Gastroesophageal sphincter (tissue), 4 donors: ENCODE results near the gene CMSS1. TPM values are rescaled to one million over a fixed set of nuclear protein-coding genes. Genes with fewer than 3 reads are reported as not detected.
A peak's percentile ranks its signal among the peaks of the same experiment; 100 is the strongest.

Experiments used
- ATAC-seq: fragments of 150-250 bp; one replicate; pipeline ENCODE4 v1.9.1; 2016; ENCODE audit warnings: mild to moderate bottlenecking, moderate library complexity
- H3K27ac ChIP-seq, 4 donors: fragments of 200-600 bp; sonication (generic) in 3 of 4; 1 replicate in 3 of 4; 2 replicates in 1 of 4; pipeline ENCODE4 v1.5.1; 2016 to 2019
- H3K27me3 ChIP-seq: fragments of 200-600 bp; sonication (generic); one replicate; pipeline ENCODE4 v1.5.1; 2019
- H3K36me3 ChIP-seq, 2 donors: fragments of 200-600 bp; sonication (generic); one replicate each; pipeline ENCODE4 v1.5.1; 2019; ENCODE audit warnings: control low read depth in 1 of 2
- H3K4me1 ChIP-seq, 3 donors: fragments of 200-600 bp; sonication (generic); 1 replicate in 2 of 3; 2 replicates in 1 of 3; pipeline ENCODE4 v1.5.1; 2016 to 2019; ENCODE audit warnings: control low read depth in 2 of 3
- H3K4me3 ChIP-seq, 2 donors: fragments of 200-600 bp; sonication (generic); one replicate each; pipeline ENCODE4 v1.5.1; 2019; ENCODE audit warnings: mild to moderate bottlenecking in 1 of 2, moderate library complexity in 1 of 2
- H3K9me3 ChIP-seq, 3 donors: fragments of 200-600 bp; sonication (generic); one replicate each; pipeline ENCODE4 v1.5.1; 2017 to 2019; ENCODE audit warnings: control low read depth in 2 of 3
- EP300 ChIP-seq: sonication (generic); formaldehyde crosslinking; IDR thresholded peaks from one replicate; pipeline ENCODE4 v1.6.1; 2017; ENCODE audit warnings: antibody characterized with exemption, mild to moderate bottlenecking
- POLR2A ChIP-seq, 2 donors: fragments of 450-650 bp; IDR thresholded peaks; one replicate each; pipeline ENCODE4 v1.6.1; 2017; ENCODE audit warnings: antibody characterized with exemption in 2 of 2, mild to moderate bottlenecking in 2 of 2, moderate library complexity in 1 of 2
- POLR2AphosphoS5 ChIP-seq: sonication (generic); formaldehyde crosslinking; IDR thresholded peaks from one replicate; pipeline ENCODE4 v1.6.1; 2017; ENCODE audit warnings: antibody characterized with exemption
- WGBS, 2 donors: methylation state at CpG; one replicate each; pipeline ENCODE4 v1.1.5; 2018; ENCODE audit warnings: low coverage in 1 of 2; 5-methylcytosine and 5-hydroxymethylcytosine counted together
- total RNA-seq, 4 donors: library from RNA; depleted of rRNA; stranded (reverse); fragments of >200 nt; gene quantifications; one replicate each; pipeline ENCODE4 v1.1.0, GENCODE V29; 2016
- TF ChIP-seq, protein P1 (sequence below), 4 experiments: fragments of 200-600 bp in 2 of 4; fragments of 450-650 bp in 2 of 4; sonication (generic) in 1 of 4; IDR thresholded peaks; one replicate each; pipeline ENCODE4 v1.5.1; 2017 to 2019; ENCODE audit warnings: antibody characterized with exemption in 4 of 4, mild to moderate bottlenecking in 2 of 4, moderate library complexity in 2 of 4

The CMSS1 gene
- total RNA-seq, 4 donors from 2014 or later = 15.2 to 20.8 (median 16.6) TPM

DNA sequence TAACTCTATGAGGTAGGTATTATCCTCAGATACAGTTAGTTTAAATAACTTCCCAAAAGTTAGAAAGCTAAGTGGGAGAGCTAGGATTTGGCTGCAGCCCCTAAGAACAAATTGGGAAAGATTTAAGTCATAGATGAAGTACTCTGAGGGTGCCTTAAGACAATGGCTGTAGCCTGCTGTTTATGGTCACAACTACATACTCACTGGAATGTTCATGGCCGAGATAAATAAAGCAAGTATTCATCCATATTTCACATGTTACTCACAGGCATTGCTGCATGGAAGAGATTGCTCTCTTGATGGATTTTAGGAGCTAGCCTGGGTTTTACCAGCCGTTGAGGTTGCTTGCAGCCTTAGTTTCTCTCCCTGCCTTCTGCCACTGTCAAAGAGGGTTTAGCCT lies 145.0 kb downstream of the CMSS1 start:
- no peak overlapping the region for H3K4me3 ChIP-seq
- TF ChIP-seq POLR2AphosphoS5 = no peak
- TF ChIP-seq, protein P1, sequence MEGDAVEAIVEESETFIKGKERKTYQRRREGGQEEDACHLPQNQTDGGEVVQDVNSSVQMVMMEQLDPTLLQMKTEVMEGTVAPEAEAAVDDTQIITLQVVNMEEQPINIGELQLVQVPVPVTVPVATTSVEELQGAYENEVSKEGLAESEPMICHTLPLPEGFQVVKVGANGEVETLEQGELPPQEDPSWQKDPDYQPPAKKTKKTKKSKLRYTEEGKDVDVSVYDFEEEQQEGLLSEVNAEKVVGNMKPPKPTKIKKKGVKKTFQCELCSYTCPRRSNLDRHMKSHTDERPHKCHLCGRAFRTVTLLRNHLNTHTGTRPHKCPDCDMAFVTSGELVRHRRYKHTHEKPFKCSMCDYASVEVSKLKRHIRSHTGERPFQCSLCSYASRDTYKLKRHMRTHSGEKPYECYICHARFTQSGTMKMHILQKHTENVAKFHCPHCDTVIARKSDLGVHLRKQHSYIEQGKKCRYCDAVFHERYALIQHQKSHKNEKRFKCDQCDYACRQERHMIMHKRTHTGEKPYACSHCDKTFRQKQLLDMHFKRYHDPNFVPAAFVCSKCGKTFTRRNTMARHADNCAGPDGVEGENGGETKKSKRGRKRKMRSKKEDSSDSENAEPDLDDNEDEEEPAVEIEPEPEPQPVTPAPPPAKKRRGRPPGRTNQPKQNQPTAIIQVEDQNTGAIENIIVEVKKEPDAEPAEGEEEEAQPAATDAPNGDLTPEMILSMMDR (IDR thresholded peaks at IDR 0.05) = no peak
- no peak for TF ChIP-seq POLR2A (IDR thresholded peaks at IDR 0.05)
- no peak for TF ChIP-seq EP300
- ATAC-seq = no peak
- peak overlapping the region in 2 of 4 donors; percentile 13 to 67 for H3K27ac ChIP-seq
- no peaks in the 10 kb centered on the region for H3K36me3 ChIP-seq
- no peaks in the 10 kb centered on the region for H3K27me3 ChIP-seq
- H3K4me1 ChIP-seq = peaks cover 3 to 88% (median 18%) of the 10 kb centered on the region in 3 donors
- 57 to 67% methylated on average over 1 to 2 of the region's 2 CpGs for WGBS, 2 donors
- no peaks in the 10 kb centered on the region for H3K9me3 ChIP-seq

DNA sequence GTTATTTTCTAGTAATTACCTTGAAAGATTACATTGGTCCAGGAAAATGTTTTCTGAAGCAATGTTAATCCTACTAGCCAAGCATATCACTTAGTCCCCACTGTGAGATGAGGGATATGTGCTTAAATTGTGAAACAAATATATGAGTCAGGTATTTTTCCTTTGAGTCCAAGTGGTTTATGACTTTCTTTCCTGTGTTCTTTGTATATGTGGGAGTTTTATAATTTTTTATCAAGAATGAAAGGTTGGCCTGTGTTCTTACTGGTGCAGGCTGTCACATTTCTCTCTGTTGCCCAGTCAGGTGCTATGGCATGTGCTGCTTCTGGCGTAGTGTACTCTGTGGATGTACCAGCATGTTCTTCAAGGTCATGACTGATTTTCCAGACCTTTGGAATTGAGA lies 147.4 kb downstream of the CMSS1 start:
- TF ChIP-seq POLR2AphosphoS5 (no peak), POLR2A (IDR thresholded peaks at IDR 0.05) (no peak), EP300 (no peak)
- TF ChIP-seq, protein P1 (IDR thresholded peaks at IDR 0.05) = no peak
- peak; percentile 38 for ATAC-seq
- 75 to 80% methylated on average over 1 of the region's 1 CpG for WGBS, 2 donors
- Histone ChIP-seq H3K4me3 (no peak overlapping the region), H3K36me3 (no peaks in the 10 kb centered on the region), H3K9me3 (no peaks in the 10 kb centered on the region), H3K4me1 (peaks cover 3 to 71% (median 18%) of the 10 kb centered on the region in 3 donors), H3K27me3 (no peaks in the 10 kb centered on the region), H3K27ac (peak overlapping the region; percentile 50 to 77 (median 76))

DNA sequence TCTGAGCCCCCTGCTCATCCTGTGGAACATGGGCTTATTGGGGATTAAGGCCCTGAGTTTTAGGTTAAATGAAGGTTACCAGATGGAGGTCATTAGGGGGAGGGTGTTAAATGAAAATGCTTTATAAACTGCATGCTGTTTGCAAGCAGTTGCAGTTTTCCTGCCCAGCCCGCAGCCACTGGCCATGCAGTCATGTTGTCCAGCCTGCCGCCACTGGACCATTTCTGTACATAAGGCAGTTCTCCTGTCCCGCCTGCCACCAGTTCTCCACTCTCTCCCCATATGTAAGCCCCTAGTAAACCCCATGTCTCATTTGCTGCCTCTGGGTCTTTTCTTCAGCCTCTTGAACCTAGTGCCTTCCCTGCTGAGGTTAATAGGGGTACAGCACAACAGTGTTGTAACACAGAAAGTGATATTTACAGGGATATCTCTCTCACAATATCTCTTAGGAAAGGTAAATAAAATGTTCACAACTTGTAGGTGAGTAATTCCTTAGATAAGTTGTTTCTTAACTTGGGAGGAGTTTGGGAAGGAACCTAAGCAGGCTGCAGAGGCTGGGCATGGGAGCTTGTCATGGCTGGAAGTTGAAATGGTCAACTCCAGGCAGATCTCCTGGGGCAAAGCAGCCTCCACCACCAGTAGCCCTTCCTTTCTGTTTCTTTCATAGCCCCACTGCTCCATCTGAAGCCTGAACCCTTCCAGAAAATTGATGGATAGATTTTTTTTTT lies 148.2 kb downstream of the CMSS1 start:
- Histone ChIP-seq H3K4me3 (no peak overlapping the region), H3K27me3 (no peaks in the 10 kb centered on the region), H3K4me1 (peaks cover 3 to 63% (median 17%) of the 10 kb centered on the region in 3 donors), H3K27ac (peak overlapping the region; percentile 73 to 77 (median 76)), H3K36me3 (no peaks in the 10 kb centered on the region), H3K9me3 (no peaks in the 10 kb centered on the region)
- no peak for ATAC-seq
- TF ChIP-seq POLR2AphosphoS5 (no peak), EP300 (no peak), POLR2A (IDR thresholded peaks at IDR 0.05) (no peak)
- TF ChIP-seq, protein P1 (IDR thresholded peaks at IDR 0.05) = no peak
- 93% methylated on average over 3 of the region's 3 CpGs; no CpG with 5 or more reads in 1 of the 2 donors for WGBS, 2 donors

DNA sequence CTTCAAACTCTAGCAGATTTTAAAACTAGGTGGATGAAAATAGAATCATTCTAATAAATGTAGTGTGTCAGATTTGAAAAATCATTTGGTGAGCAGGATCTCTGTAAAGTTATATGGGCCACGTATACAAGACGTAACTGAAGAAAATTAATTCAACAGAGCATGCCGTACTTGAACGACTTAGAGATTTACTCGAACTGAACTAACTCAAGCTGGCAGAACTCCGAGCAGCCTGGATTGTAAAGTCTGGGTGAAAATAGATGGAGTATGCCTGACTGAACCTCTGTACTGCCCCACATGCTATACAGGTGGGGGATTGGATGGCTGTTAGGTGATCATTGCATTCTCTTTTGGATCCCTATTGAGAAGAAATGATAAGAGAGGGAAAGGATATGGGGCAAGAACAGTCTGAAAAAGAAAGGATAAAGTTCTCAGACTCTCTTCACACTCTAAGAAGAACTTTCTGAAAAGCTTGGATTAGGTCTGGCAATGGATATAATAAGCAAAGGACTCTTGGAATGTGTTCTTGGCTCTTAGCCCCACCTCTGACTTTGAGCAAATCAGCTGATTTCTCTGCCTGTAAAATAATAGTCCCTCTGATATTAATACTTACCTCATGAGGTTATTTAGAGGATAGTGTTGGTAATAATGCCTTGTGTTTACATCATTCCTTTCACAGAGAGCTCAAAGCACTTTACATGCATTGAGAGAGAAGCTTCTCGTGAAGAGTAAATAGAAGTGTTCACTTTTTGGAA lies 149.2 kb downstream of the CMSS1 start:
- peak overlapping the region; percentile 14 to 24 for H3K4me3 ChIP-seq
- 26 to 31% methylated on average over 7 of the region's 7 CpGs for WGBS, 2 donors
- no peaks in the 10 kb centered on the region for H3K27me3 ChIP-seq
- TF ChIP-seq POLR2AphosphoS5 = peak; percentile 59
- TF ChIP-seq EP300 = no peak
- H3K4me1 ChIP-seq = peaks cover 3 to 57% (median 14%) of the 10 kb centered on the region in 3 donors
- no peaks in the 10 kb centered on the region for H3K9me3 ChIP-seq
- H3K27ac ChIP-seq = peak overlapping the region; percentile 73 to 77 (median 76)
- ATAC-seq = peak; percentile 50
- H3K36me3 ChIP-seq = no peaks in the 10 kb centered on the region

DNA sequence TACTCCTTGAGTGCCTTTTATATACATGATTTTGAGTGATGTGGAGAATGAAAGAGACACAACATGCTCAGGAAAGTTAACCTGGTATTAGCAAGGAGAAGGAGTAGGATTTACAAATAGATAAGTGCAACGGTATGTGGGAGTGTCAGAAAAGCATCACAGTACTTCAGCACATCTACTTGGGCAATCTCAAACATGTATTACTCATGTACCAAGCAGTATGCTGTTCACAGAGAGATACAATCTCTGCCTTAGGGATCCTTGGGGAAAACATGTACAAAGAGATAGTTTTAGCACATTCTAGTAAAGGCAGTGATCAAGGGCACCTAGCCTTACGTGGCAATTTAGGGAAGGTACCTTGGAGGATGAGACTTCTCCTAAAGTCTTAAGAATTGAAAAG lies 150.1 kb downstream of the CMSS1 start:
- H3K4me3 ChIP-seq = no peak overlapping the region
- peaks cover 3 to 59% (median 14%) of the 10 kb centered on the region in 3 donors for H3K4me1 ChIP-seq
- ATAC-seq = no peak

More for the DNA sequence above, 150.1 kb downstream of the CMSS1 start:
- Histone ChIP-seq H3K9me3 (no peaks in the 10 kb centered on the region), H3K36me3 (no peaks in the 10 kb centered on the region), H3K27ac (peak overlapping the region in 3 of 4 donors; percentile 76 to 77 (median 76)), H3K27me3 (no peaks in the 10 kb centered on the region)
- WGBS, 2 donors = 86 to 100% methylated on average over 2 of the region's 2 CpGs
- TF ChIP-seq EP300 (no peak), POLR2A (IDR thresholded peaks at IDR 0.05) (no peak), POLR2AphosphoS5 (no peak)
- TF ChIP-seq, protein P1 (IDR thresholded peaks at IDR 0.05) = no peak
